IPS-NIHi7 (cell line): ENCODE measurements around the gene UBE2E3.
A peak's percentile ranks its signal among the peaks of the same experiment; 100 is the strongest.
"Not testable (repeated sequence)": the region's sequence is repeated elsewhere in the genome, so short reads cannot be mapped to it uniquely, and the experiment has no call there.

Source experiments
- DNase-seq: peaks from one replicate; pipeline ENCODE4 v3.0.0; 2012; ENCODE audit warnings: mixed read lengths; ENCODE audit errors: extremely low spot score

Gene UBE2E3

GRCh38 chr2:180980106-180980942 is at the start of gene UBE2E3:
TSS of gene UBE2E3 (plus strand) at chr2:180980605. CDS start at chr2:180982043, 1,438 bp downstream.
- peak; percentile 80 for DNase-seq

GRCh38 chr2:180931841-180932240 is 48.6 kb upstream of the UBE2E3 start:
- no peak for DNase-seq

GRCh38 chr2:180933332-180933731 is 47.1 kb upstream of the UBE2E3 start:
- no peak for DNase-seq

- no peak for DNase-seq
Measured at GRCh38 chr2:180934911-180935310, 45.5 kb upstream of the UBE2E3 start.

GRCh38 chr2:180937480-180937879 is 42.9 kb upstream of the UBE2E3 start:
- not testable (repeated sequence) for DNase-seq

- no peak for DNase-seq
Measured at GRCh38 chr2:180938451-180938850, 42.0 kb upstream of the UBE2E3 start.

- no peak for DNase-seq
Measured at GRCh38 chr2:180943275-180943674, 37.1 kb upstream of the UBE2E3 start.

- peak; percentile 11 for DNase-seq
Measured at GRCh38 chr2:180944372-180944771, 36.0 kb upstream of the UBE2E3 start.

- no peak for DNase-seq
Measured at GRCh38 chr2:180947208-180947689, 33.2 kb upstream of the UBE2E3 start.

GRCh38 chr2:180949896-180950295 is 30.5 kb upstream of the UBE2E3 start:
- no peak for DNase-seq

- DNase-seq = no peak
Measured at GRCh38 chr2:180952082-180952481, 28.3 kb upstream of the UBE2E3 start.

- DNase-seq = no peak
Measured at GRCh38 chr2:180952731-180953336, 27.6 kb upstream of the UBE2E3 start.

GRCh38 chr2:180953550-180953949 is 26.9 kb upstream of the UBE2E3 start:
- no peak for DNase-seq

- DNase-seq = no peak
Measured at GRCh38 chr2:180955101-180955500, 25.3 kb upstream of the UBE2E3 start.

- no peak for DNase-seq
Measured at GRCh38 chr2:180959787-180960186, 20.6 kb upstream of the UBE2E3 start.

- DNase-seq = no peak
Measured at GRCh38 chr2:180960982-180961381, 19.4 kb upstream of the UBE2E3 start.

GRCh38 chr2:180962727-180963314 is 17.6 kb upstream of the UBE2E3 start:
- DNase-seq = no peak

GRCh38 chr2:180966378-180966777 is 14.0 kb upstream of the UBE2E3 start:
- no peak for DNase-seq

GRCh38 chr2:180969124-180969523 is 11.3 kb upstream of the UBE2E3 start:
- no peak for DNase-seq

GRCh38 chr2:180970016-180970415 is 10.4 kb upstream of the UBE2E3 start:
- no peak for DNase-seq

- DNase-seq = no peak
Measured at GRCh38 chr2:180971811-180972210, 8.6 kb upstream of the UBE2E3 start.

GRCh38 chr2:180975585-180975984 is 4.8 kb upstream of the UBE2E3 start:
- no peak for DNase-seq
